ENCODE results near the gene FTO. TPM values are rescaled to one million over a fixed set of nuclear protein-coding genes. Genes with fewer than 3 reads are reported as not detected.

FTO gene
- total RNA-seq, 1 experiment from 2014 or later = 73.6 TPM

DNA sequence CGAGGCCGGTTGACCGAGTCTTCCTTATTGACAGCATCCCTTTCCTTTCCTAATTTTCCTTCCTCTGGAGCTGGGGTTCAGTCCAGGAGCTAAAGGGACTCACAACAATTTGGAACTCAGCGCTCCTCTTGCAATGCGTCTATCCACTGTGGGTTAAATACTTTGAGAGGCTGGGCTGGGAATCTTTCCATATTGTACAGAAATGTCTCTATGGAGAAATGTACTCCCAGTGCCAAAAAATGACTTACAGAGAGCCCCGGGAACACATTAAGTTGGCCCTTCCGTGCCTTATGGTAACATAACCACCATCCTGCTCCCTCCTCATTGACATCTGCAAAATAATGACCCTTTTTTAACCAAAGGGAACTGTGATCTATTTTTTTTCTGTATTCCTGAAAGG is 192.8 kb downstream of the FTO start:
- DNase-seq (ENCODE audit: low spot score) = no peak

DNA sequence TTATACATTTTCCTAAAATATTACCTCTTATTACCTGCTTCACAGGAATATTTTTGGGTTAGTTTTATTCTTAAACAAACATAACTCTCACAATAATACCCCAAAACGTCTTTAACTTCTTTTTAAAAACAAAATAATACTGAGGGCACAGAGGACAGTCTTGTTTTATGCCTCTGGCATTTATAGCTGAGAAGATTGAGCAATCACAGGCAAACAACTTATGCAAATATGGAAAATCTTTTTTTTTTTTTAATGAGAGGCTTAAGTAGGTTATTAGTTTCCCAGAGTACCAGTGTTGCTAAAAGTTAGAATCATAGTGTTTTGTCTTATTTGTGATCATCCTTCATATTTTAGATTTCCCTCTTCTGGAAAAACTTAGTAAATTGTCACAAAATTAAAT is 195.0 kb downstream of the FTO start:
- DNase-seq (ENCODE audit: low spot score) = no peak

DNA sequence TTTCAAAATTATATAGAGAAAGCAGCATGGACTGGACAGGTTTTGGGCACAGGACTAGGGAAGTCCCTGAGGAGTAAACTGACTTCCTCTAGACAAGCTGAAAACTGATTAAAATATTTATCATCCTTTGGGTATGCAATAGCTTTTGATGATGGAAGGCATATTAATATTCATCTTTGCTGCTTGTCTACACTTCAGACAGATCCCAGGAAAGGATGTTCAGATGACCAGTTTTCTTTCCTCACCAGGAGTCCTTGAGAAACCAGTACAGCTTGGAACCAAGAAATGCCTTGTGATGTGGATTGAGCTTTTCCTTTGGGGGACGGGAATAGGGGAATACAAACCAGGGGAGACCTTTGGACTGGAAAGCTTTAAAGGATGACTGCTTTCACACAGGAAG is 195.5 kb downstream of the FTO start:
- no peak for DNase-seq (ENCODE audit: low spot score)

DNA sequence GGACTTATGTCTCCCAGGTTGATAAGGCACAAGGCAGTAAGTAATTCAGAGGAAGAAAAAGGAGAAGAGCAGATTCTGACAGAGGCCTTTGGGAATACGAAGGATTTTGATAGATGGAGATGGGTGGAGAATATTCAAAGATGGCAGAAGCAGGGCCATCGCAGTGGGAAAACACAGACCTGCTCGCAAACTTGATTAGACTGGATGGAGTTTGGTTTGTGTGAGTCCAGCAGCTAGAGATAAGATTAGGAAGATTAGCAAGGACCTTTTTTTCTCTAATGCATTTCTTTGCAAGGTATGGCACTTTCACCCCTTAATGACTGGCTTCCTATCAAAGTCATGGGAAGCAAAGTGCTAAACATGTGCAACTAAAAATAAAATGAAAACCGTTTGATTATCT is 196.7 kb downstream of the FTO start:
- DNase-seq (ENCODE audit: low spot score) = no peak

DNA sequence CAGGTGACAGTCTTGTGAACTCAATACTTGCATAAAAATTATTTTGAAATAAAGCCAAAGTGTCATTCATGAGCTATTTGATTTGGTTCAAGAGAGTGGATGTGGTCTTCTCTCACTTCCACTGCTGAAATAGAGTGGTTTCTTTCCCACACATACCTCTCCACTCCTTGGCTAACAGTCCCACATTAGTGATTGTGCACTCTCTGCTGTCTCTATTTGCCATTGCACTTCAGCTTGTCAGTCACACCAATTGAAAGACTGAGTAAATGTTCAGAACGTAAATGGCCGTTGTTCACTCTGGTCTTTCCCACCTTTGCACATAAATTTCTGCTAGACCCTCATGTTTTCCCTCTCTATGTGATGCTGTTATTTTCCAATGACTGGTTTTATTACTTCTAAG is 197.5 kb downstream of the FTO start:
- DNase-seq (ENCODE audit: low spot score) = no peak

DNA sequence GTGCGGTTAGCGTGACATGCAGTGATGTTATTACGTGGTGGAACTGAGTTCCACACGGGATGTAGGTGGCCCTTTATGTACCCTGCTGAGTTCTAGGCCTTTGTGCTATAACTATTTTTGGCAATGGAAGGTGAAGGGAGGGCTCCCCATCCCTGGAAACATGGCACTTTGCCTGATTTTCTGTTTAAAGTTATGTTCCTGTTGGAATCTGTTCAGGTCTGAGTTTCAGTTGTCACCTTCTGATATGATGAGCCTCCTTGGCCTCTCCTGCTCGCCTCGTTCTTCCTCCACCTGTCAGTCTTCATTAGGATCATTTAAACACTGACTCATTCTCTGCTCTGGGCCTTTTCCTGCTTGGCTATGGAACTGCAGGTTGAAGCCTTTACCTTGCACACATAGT is 200.6 kb downstream of the FTO start:
- no peak for DNase-seq (ENCODE audit: low spot score)

DNA sequence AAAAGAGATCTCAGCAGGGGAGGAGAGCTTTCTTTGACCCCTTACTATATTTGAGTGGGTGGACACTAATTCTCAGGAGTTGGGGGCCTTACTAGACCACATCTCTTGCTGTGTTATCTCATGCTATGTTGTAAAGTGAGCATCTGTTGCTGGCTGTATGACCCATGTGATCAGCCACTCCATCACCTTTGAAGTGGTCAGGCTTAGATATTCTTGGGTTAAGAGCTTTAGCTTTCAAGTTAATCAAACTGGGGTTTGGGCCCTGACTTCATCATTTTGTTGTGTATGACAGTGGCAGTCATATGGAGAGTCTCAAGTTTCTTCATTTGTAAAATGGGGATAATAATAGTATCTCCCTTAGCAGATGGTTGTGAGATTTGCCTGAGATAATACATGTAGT is 201.1 kb downstream of the FTO start:
- no peak for DNase-seq (ENCODE audit: low spot score)

DNA sequence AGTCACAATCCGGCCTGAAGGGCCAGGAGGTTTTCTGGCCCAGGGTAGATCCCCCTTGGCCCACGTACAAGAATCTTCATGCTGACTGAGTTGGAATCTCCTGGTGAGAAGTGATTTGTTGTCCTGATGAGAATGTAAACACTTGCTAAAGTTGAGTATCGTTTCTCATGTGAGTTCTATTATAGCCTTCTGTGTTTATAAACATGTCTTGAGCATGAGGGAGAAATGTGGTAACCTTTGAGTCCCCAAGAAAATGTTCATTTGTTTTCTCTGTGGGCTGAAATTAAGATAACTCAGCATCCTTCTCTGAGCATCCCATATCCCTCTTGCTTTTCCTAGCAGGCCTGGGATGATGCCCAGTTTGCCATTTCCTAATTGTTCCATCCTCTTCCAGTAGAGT is 204.8 kb downstream of the FTO start:
- DNase-seq (ENCODE audit: low spot score) = no peak

DNA sequence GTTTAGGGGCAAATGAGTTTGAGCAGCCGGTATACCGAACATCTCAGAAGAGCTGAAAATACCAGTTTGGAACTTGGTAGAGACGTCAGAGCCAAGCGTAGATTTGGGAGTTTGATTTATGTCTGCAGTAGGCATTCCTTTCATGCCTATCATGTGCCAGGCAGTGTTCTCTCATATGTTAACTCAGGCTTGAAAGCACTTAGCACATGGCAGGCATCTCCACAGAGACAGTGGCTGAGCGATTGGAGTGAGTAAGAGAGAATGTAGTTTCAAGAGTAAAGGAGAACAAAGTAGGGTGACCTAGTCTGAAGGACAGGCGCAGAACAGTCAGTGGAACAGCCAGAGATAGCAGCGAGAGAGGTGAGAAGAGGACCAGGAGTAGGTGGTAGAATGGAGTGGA is 207.0 kb downstream of the FTO start:
- DNase-seq (ENCODE audit: low spot score) = no peak

DNA sequence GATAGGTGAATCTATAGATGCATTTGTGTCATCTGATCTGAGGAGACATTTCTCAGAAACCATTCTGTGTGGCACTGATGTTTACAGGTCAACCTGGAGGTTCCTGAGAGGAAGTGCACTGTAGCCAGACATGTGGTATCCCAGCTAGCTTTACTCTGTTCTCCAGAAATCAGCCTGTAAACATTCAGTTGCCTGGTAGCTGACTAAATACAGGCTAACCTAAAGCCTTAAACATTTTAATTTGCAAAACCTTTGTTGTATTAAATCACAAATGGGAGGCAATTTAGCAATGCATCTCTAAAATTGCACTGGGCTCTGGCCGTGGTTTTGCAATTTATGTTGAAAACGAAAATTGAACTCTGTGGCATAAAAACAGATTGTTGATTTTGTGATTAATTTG is 207.6 kb downstream of the FTO start:
- peak; percentile 16 for DNase-seq (ENCODE audit: low spot score)

DNA sequence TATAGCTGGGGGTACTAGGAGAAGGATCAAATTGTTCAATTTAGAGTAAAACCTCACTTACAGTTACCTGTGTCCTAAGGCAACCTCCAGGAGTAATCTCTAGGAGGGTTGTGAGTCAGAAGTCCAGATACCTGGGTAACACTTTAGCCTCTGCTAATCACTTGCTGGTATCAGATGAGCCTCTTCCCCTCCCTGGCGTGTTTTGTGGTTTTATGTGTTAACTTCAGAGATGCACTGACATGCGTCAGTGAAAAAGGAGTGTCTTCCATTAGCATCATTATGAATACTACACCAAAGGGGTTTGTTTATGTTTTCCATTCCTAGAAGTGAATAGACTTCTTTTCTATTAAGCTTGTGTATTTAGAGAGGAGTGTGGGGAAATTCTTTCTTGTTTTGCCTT is 208.2 kb downstream of the FTO start:
- DNase-seq (ENCODE audit: low spot score) = peak; percentile 26

DNA sequence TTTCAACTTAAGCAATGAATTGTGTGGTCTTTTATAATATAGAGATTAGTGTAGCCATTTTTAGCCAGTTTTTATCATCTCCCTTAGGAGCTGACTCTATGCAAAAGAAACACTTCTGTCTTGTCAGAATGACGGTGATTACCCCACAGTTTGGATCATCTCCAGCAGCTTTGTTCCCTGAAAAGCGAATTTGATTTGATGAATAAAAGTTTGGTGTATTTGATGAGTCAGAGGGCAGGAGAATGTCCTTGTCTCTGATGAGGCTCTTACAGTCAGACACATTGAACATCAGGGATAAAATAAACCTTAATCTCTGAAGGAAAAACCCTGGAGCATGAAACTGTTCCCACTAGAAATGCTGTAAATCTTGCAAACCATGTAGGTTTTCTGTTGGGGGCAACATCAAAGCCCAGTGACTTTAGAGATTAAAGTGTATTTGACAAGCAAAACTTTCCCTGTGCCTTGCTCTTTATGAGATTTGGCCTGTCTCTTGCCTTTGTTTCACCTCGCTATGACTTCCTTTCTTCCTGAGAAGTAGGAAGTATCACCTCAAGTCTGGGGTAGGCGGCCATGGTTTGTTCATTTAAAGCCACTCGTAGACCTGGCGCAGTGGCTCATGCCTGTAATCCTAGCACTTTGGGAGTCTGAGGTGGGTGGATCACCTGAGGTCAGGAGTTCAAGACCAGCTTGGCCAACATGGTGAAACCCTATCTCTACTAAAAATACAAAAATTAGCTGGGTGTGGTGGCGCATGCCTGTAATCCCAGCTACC is 209.3 kb downstream of the FTO start:
- peak; percentile 13 for DNase-seq (ENCODE audit: low spot score)

DNA sequence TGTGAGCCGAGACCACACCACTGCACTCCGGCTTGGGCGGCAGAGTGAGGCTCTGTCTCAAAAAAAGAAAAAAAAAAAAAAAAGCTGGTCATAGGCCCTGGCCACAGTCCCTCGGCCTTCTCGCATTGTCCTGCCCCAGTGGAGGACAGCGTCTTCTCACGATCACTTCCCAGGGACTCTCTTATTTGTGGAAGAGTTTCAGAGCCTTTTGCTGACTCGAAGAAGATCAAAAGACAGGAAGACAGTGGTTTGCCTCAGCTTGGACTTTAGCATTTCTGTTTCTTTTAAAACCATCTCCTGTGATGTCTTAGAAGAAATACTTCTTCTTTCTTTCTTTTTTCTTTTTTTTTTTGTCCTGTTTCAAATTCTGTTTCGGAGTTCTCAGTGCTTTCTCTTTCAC is 210.0 kb downstream of the FTO start:
- no peak for DNase-seq (ENCODE audit: low spot score)

DNA sequence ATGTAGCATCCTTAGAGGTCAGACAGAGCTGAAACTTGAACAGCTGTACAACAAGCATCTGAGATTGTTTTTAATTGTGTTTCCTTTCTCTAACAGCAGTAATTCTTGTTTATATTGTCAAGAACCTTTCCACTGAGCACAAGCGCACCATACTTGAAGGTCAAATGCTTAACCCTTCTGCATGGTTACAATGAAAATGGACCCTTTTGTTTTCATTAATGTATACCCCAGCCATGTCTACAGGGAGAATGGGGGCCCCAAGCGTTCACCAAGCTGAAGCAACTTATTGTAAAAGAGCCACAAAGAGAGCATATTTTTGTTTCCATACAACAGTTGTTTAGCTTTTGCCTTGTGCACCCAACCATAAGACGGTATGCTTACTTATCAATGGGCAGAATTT is 210.8 kb downstream of the FTO start:
- DNase-seq (ENCODE audit: low spot score) = no peak

DNA sequence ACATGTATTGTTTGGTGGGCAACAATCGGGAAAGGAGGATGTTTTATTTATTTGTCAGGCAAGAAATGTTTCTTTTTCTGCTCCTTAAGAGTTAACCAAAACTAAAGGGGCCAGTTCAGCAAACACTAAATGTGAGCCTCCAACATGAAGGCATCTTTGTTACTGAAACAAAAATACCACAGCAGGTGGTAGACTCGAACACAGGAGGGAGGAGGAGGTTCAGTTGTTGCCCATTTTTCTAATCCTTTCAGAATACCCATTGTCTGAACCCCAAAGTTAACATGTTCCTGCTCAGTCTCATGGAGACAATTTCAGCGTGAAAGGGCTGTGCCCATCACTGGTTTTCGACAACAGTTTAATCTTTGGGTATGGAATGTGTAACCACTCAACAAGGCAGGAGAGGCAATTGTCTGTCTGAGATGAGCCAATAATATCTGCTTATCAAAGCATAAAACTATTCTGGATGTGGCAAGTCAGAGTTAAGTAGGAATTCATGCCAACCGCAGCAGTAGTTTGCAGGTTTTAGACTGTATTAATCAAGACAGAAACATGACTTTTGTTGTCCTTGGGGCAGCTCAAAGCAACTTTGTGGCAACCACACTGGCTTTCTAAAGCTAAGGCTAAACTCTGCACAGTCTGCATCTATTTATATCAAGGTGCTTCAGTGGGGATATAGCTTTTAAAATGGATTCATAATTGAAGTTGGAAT is 211.7 kb downstream of the FTO start:
- no peak for DNase-seq (ENCODE audit: low spot score)

DNA sequence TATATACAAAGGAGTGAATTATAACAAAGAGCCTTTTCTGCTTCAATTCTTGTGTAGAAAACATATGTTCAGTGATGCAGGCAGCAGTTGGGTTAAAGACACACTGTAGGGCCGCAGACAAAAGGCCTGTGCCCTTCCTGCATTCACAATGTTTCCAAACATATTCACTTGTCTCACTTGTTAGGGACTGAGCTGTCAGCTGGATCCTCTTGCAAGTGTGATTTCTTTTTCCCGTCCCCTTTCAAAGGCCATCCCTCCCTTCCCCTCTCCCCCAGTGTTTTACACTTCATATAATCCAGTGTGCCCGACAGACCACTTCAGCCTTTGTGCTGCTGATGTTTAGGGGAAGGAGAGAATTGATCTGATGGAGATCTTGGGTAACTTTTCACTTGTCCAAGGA is 217.0 kb downstream of the FTO start:
- no peak for DNase-seq (ENCODE audit: low spot score)

DNA sequence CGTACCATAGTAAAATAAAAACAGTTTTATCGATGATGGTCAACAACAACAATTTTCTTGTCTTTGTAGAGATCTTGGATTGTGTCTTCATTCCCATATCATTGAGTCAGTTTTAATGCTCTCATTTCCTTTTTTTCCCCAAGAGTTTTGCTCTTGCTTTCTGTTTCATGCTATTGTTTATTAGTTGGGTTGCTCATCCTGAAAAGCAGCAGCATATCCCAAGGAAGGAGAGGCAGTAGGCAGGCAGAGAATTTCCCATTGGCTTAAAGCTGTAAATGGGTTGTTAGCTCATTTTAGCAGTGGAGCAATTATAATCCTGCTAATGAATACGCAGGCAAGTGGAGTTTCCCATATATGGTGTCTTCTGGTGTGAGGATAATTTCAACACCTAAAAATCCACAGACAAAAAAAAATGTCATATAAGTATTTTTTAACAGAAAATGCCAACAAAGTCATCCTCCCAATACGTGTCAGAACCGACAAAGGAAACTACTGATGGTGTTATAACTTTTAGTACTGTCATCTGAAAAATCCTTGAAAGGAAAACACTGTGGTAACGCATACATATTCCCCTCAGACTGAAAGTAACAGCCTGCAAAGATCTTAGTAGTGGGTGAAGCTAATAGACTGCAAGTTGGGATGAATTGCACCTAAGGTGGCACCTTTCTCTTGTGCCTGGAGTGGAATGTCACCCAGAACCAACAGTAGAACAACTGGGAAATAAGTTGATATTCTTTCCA is 218.3 kb downstream of the FTO start:
- DNase-seq (ENCODE audit: low spot score) = no peak

DNA sequence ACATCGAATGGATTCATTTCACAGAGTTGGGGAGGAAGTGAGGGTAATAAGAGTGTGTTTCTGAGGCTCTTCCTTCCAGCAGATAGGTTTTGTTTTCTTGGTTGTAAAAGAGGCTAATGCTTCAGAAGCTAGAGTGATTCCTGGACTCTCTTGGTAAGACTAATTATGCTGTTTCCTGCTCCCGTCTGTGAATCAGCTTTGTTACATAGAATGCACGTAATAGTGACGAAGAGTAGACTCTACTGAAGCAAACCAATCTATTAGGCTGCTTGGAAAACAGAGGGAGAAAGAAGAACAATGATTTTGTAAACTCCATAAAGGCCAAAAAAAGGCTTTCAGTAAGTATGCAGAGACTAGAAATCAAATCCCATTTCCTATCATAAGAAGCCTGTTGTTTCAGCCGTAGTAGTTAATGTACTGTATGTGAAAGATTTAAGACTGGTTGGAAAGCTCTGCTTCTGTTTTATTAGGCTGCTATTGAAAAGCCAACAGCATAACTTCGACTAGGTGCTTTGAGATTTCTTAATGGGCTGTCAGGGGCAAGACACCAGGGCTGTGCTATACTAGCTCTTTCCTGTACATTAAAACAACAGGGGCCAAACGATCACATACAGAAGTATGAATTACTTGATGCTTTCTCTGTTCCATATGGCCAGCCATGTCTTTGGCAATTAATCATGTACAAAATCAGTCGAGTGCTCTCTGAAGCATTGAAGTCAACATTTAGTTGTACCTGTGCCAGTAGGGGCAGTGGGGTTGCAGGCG is 219.0 kb downstream of the FTO start:
- DNase-seq (ENCODE audit: low spot score) = no peak

DNA sequence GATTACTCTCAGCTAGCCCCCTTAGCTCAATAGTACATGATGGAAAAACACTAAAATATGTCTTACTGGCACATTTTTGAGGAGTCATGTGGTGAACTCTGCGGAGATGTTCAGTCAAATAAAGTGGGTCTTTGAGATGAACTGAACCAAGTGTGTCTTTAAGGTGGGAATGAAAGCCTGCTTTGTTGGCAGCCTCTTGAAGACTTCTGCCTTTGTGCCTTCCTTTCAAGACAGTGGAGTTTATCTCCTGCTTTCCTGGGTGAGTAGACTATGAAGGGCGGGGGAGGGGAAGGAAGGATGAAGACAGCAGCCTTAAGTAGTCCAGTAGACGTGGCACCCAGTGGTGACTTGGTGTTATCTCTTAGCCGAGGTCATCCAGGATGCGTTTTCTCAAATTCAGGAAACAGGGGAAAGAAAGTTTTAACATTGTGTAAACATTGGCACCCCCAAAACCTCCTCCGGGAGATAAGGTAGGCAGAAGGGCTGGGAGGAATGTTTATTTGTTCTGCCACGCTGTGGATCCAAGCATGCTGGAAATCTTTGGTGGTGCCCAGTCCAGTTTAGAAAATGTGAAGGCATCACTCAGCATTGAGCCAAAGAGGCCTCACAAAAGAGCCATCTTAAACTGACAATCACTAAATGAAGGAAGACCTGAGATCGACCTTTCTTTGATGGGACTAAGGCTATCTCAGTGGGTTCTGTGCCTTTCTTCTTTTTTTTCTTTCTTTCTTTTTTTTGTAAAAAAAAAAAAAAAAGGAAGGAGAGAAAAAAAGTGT is 220.6 kb downstream of the FTO start:
- no peak for DNase-seq (ENCODE audit: low spot score)

DNA sequence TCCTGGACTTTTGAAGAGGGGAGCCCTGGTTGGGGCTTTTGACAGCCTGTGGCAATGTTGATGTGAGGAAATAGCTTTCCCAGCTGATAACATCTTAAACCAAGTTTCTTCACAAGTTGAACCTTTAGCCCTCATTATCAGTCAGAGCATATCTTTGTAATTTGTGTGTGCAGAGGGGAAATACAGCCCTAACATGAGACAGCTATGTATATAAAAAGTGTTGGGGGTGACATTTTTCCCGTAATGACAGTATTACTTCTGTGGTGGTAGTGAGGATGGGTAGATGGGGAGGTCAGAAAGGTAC is 221.1 kb downstream of the FTO start:
- no peak for DNase-seq (ENCODE audit: low spot score)

DNA sequence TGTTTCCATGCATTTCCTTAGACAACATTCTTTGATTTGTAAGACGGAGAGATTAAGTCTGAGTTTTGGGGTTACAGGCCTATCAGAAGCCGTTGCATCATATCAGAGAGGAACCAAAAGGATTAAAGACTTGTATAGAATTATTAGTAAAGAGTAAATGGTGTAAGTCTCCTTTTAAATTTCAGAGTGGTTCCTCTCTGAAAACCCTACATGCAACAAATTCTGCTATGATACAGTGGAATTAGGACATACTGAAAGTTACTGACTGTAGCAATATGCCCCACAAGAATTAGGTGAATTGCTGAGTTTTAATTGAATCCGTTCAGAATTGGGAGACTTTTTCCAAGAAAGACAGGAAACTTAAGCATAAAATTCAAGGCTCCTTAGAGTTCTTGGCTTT is 221.6 kb downstream of the FTO start:
- DNase-seq (ENCODE audit: low spot score) = no peak

DNA sequence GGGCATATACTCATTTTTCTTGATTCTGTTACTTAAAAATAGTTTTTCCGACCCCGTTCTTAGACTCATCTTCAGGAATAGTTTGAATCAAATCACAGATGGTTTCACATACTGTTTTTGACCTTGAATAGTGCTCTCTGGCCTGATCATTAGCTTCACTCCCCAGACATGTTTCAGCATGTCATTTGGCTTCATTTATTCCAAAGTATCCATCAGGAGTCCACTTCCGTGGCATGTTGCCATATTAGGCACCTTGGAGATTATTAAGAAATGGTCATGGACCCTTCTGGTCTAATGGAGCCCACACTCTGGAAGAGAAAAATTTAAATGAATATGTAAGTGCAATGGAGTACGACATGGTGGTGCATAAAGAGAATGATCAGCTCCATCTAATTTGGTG is 222.3 kb downstream of the FTO start:
- no peak for DNase-seq (ENCODE audit: low spot score)

Measured in H4 (cell line).